ENCODE measurements around the gene LRRC28. TPM values are rescaled to one million over a fixed set of nuclear protein-coding genes. Genes with fewer than 3 reads are reported as not detected.
"Not testable (repeated sequence)": the region's sequence is repeated elsewhere in the genome, so short reads cannot be mapped to it uniquely, and the experiment has no call there.

LRRC28 gene
- polyA plus RNA-seq (2014; cell fraction: cytosol; rRNA removed) = 20.0 and 23.0 TPM in 2 replicates
- 12.7 and 17.3 TPM in 2 replicates for polyA plus RNA-seq (2014; cell fraction: nucleus; rRNA removed)

GRCh38 chr15:99250857-99251841 is at the start of gene LRRC28:
TSS of gene LRRC28 (plus strand) at chr15:99251481. CDS start at chr15:99255958, 4,477 bp downstream.
- peak; percentile 99 for DNase-seq (ENCODE audit: low spot score)

GRCh38 chr15:99202176-99202552 is 49.1 kb upstream of the LRRC28 start:
- DNase-seq (ENCODE audit: low spot score) = no peak

- no peak for DNase-seq (ENCODE audit: low spot score)
Observed at GRCh38 chr15:99207672-99208071, 43.6 kb upstream of the LRRC28 start.

GRCh38 chr15:99209326-99209725 is 42.0 kb upstream of the LRRC28 start:
- no peak for DNase-seq (ENCODE audit: low spot score)

GRCh38 chr15:99210334-99210733 is 40.9 kb upstream of the LRRC28 start:
- DNase-seq (ENCODE audit: low spot score) = no peak

- no peak for DNase-seq (ENCODE audit: low spot score)
Observed at GRCh38 chr15:99211926-99212325, 39.4 kb upstream of the LRRC28 start.

- DNase-seq (ENCODE audit: low spot score) = no peak
Observed at GRCh38 chr15:99212406-99212805, 38.9 kb upstream of the LRRC28 start.

GRCh38 chr15:99213187-99213811 is 38.0 kb upstream of the LRRC28 start:
- peak; percentile 58 for DNase-seq (ENCODE audit: low spot score)

- DNase-seq (ENCODE audit: low spot score) = no peak
Observed at GRCh38 chr15:99224372-99225214, 26.7 kb upstream of the LRRC28 start.

- no peak for DNase-seq (ENCODE audit: low spot score)
Observed at GRCh38 chr15:99226802-99227201, 24.5 kb upstream of the LRRC28 start.

GRCh38 chr15:99228120-99228770 is 23.0 kb upstream of the LRRC28 start:
- no peak for DNase-seq (ENCODE audit: low spot score)

- no peak for DNase-seq (ENCODE audit: low spot score)
Observed at GRCh38 chr15:99230867-99231266, 20.4 kb upstream of the LRRC28 start.

- DNase-seq (ENCODE audit: low spot score) = no peak
Observed at GRCh38 chr15:99232740-99233139, 18.5 kb upstream of the LRRC28 start.

- not testable (repeated sequence) for DNase-seq (ENCODE audit: low spot score)
Observed at GRCh38 chr15:99234160-99234559, 17.1 kb upstream of the LRRC28 start.

- DNase-seq (ENCODE audit: low spot score) = no peak
Observed at GRCh38 chr15:99238849-99239248, 12.4 kb upstream of the LRRC28 start.

GRCh38 chr15:99239545-99240198 is 11.6 kb upstream of the LRRC28 start:
- DNase-seq (ENCODE audit: low spot score) = no peak

GRCh38 chr15:99241752-99242151 is 9.5 kb upstream of the LRRC28 start:
- no peak for DNase-seq (ENCODE audit: low spot score)

- DNase-seq (ENCODE audit: low spot score) = no peak
Observed at GRCh38 chr15:99244306-99244705, 7.0 kb upstream of the LRRC28 start.

GRCh38 chr15:99247062-99247461 is 4.2 kb upstream of the LRRC28 start:
- DNase-seq (ENCODE audit: low spot score) = no peak

GRCh38 chr15:99248000-99248715 is 3.1 kb upstream of the LRRC28 start:
- no peak for DNase-seq (ENCODE audit: low spot score)

Data from SK-N-DZ (cell line).